ENCODE data around the gene CHPF. TPM values are rescaled to one million over a fixed set of nuclear protein-coding genes. Genes with fewer than 3 reads are reported as not detected.

The CHPF gene
- total and polyA plus RNA-seq, 2 donors (not counting 1 experiment from before 2014, with no cell fraction given): 1.3 to 5.2 TPM

GRCh38 chr2:219493086-219493485 is 50.5 kb downstream of the CHPF start:
- Histone ChIP-seq H3K9ac (ENCODE audit: low read length) (no peak overlapping the region), H3K27ac (ENCODE audit: low read length in 2 of 2) (no peak overlapping the region), H3K36me3 (replicated peaks in 1 of 2; ENCODE audit: control extremely low read depth in 1 of 2, control insufficient read depth in 1 of 2, extremely low read depth in 1 of 2, insufficient read depth in 2 of 2, low read length in 1 of 2) (no peaks in the 10 kb centered on the region), H3K9me3 (ENCODE audit: control extremely low read depth in 1 of 3, control insufficient read depth in 2 of 3, insufficient read depth in 1 of 3, low read length in 2 of 3) (peaks cover 0 to 19% (median 0%) of the 10 kb centered on the region in 3 donors), H2AFZ (ENCODE audit: insufficient read depth, low read depth, low read length, poor library complexity, severe bottlenecking) (no peak overlapping the region), H3K4me2 (replicated peaks; ENCODE audit: low read depth, low read length, poor library complexity, severe bottlenecking) (no peak overlapping the region), H3K79me2 (ENCODE audit: control insufficient read depth, insufficient read depth, low read length) (peaks cover 2% of the 10 kb centered on the region), H3K27me3 (replicated peaks in 1 of 4; ENCODE audit: control extremely low read depth in 1 of 4, control insufficient read depth in 3 of 4, insufficient read depth in 4 of 4, low read length in 3 of 4) (peaks cover 0 to 71% (median 33%) of the 10 kb centered on the region in 4 experiments), H4K20me1 (ENCODE audit: control insufficient read depth, insufficient read depth, low read length, poor library complexity, severe bottlenecking) (no peaks in the 10 kb centered on the region), H3K4me3 (ENCODE audit: control extremely low read depth in 1 of 5, extremely low read depth in 1 of 5, insufficient read depth in 1 of 5, low read depth in 2 of 5, low read length in 4 of 5) (no peak overlapping the region), H3K4me1 (ENCODE audit: control insufficient read depth in 2 of 2, insufficient read depth in 2 of 2, low read length in 2 of 2) (peaks cover 26 to 29% of the 10 kb centered on the region in 2 donors)
- ChIA-PET POLR2A (no interaction called here), CTCF (interaction anchor here (10.4 kb wide), 1 partner anchor 36 kb away, joined by 123 read pairs; no protein-coding TSS in a partner anchor)
- 100% methylated on average over 3 of the region's 5 CpGs for WGBS (ENCODE audit: insufficient coverage)
- Mint-ChIP-seq H3K4me3 (no peak overlapping the region), H3K27ac (no peak overlapping the region), H3K4me1 (peaks cover 13% of the 10 kb centered on the region), H3K9me3 (ENCODE audit: insufficient read depth) (no peaks in the 10 kb centered on the region), H3K27me3 (peaks cover 47% of the 10 kb centered on the region)
- ATAC-seq (ENCODE audit: low read depth) (no peak), DNase-seq (no peak)
- TF ChIP-seq EZH2 (IDR thresholded peaks at IDR 0.05; ENCODE audit: borderline replicate concordance, insufficient read depth, low read depth, low read length, poor library complexity, severe bottlenecking): no peak
- intact Hi-C loops (cut with micrococcal nuclease): no loop called here

GRCh38 chr2:219492575-219492974 is 51.0 kb downstream of the CHPF start:
- peaks cover 21 to 25% of the 10 kb centered on the region in 2 donors for H3K4me1 ChIP-seq (ENCODE audit: control insufficient read depth in 2 of 2, insufficient read depth in 2 of 2, low read length in 2 of 2)
- no peaks in the 10 kb centered on the region for H4K20me1 ChIP-seq (ENCODE audit: control insufficient read depth, insufficient read depth, low read length, poor library complexity, severe bottlenecking)
- H3K27me3 Mint-ChIP-seq: peaks cover 51% of the 10 kb centered on the region
- H3K36me3 ChIP-seq (replicated peaks in 1 of 2; ENCODE audit: control extremely low read depth in 1 of 2, control insufficient read depth in 1 of 2, extremely low read depth in 1 of 2, insufficient read depth in 2 of 2, low read length in 1 of 2): no peaks in the 10 kb centered on the region
- WGBS (ENCODE audit: insufficient coverage): 72% methylated on average over 20 of the region's 20 CpGs
- ChIA-PET CTCF (interaction anchor here (1.2 to 10.4 kb wide), 2 partner anchors 37 to 68 kb away, joined by 5 to 123 read pairs; no protein-coding TSS in a partner anchor), POLR2A (no interaction called here)
- H3K79me2 ChIP-seq (ENCODE audit: control insufficient read depth, insufficient read depth, low read length): no peaks in the 10 kb centered on the region
- peaks cover 12% of the 10 kb centered on the region for H3K4me1 Mint-ChIP-seq
- H3K4me2 ChIP-seq (replicated peaks; ENCODE audit: low read depth, low read length, poor library complexity, severe bottlenecking): no peak overlapping the region
- H2AFZ ChIP-seq (ENCODE audit: insufficient read depth, low read depth, low read length, poor library complexity, severe bottlenecking): no peak overlapping the region
- no peak overlapping the region for H3K9ac ChIP-seq (ENCODE audit: low read length)
- DNase-seq (no peak), ATAC-seq (ENCODE audit: low read depth) (no peak)
- no peak overlapping the region for H3K4me3 Mint-ChIP-seq
- TF ChIP-seq CTCF (IDR thresholded peaks at IDR 0.05): no peak
- H3K27me3 ChIP-seq (replicated peaks in 1 of 4; ENCODE audit: control extremely low read depth in 1 of 4, control insufficient read depth in 3 of 4, insufficient read depth in 4 of 4, low read length in 3 of 4): peaks cover 0 to 67% (median 30%) of the 10 kb centered on the region in 4 experiments
- H3K27ac ChIP-seq (ENCODE audit: low read length in 2 of 2): no peak overlapping the region
- intact Hi-C loops (cut with micrococcal nuclease): no loop called here
- H3K4me3 ChIP-seq (ENCODE audit: control extremely low read depth in 1 of 5, extremely low read depth in 1 of 5, insufficient read depth in 1 of 5, low read depth in 2 of 5, low read length in 4 of 5): no peak overlapping the region
- no peaks in the 10 kb centered on the region for H3K9me3 Mint-ChIP-seq (ENCODE audit: insufficient read depth)
- peaks cover 0 to 17% (median 0%) of the 10 kb centered on the region in 3 donors for H3K9me3 ChIP-seq (ENCODE audit: control extremely low read depth in 1 of 3, control insufficient read depth in 2 of 3, insufficient read depth in 1 of 3, low read length in 2 of 3)
- no peak overlapping the region for H3K27ac Mint-ChIP-seq

Data from B cell (primary cell).